GM10847 (cell line): Measurements from ENCODE around the gene SLC25A24.

Experiments
- POLR2A ChIP-seq: IDR thresholded peaks from 2 replicates; pipeline ENCODE4 v1.6.1; 2011; ENCODE audit not compliant: insufficient read length; ENCODE audit errors: extremely low read depth

Gene SLC25A24

DNA sequence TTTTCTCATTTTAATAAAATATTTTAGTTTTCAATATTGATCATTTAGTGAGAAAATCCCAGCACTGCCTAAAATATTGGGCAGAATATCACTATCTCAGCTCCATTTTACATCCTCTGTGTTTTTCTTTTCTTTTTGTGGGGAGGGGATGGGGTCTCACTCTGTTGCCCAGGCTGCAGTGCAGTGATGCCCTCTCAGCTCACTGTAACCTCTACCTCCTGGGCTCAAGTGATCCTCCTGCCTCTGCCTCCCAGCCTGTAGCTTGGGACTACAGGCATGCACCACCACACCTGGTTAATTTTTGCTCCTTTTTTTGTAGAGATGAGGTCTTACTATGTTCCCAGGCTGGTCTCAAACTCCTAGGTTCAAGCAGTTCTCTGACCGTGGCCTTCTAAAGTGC, 76.1 kb downstream of the SLC25A24 start:
- TF ChIP-seq POLR2A: no peak

DNA sequence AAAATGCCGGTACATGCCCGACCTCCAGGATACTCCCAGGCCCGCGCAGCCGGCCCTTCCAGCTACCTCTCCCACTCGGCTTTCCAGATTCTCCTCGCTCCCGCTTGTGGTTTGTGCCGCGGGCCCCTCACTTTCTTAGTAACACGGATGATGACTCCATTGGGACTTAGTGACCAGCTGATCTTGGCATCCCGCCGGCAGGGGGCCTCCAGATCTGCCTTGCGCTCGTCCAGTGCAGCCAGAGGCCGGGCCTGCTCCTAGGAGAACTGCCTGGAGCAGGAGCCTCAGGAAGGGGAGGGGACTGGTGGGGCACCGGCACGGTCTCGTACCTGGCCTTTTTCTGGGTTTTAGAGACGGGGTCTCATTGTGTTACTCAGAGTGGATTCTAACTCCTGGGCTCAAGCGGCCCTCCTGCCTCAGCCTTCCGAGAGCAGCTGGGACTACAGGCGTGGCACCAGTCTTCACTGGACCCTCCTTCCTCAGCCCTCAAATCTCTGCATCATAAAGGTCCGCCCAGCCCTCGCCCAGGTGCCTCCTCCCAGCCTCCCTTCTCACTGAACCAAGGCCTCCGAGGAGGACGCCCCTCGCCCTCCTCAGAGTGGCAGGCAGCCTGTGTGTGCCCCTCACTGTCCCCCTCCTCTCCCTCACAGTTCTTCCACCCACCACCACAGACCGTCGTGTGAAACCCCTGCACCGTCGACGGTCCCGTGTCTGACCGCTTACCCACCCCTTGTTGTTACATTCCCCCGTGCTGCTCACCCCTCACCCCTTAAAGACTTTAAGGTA, 78.6 kb downstream of the SLC25A24 start:
- TF ChIP-seq POLR2A: no peak

DNA sequence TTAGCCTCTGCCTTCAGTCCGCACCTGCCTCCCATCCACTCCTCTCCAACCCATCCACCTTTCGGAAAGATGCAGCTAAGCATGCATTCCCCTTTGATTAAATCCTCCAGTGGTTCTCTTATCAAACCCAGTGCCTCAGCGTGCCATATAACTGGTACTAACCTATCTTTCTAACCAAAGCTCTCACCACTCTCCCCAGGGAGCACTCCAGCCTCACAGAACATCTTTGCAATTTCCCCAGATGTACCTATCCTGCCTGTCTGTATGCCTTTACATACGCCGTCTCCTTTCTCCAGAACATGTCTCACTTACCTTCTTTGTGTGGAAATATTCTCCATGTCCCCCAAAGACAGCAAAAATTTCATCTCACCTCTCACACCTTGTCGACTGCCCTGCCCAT, 80.0 kb downstream of the SLC25A24 start:
- TF ChIP-seq POLR2A: no peak

DNA sequence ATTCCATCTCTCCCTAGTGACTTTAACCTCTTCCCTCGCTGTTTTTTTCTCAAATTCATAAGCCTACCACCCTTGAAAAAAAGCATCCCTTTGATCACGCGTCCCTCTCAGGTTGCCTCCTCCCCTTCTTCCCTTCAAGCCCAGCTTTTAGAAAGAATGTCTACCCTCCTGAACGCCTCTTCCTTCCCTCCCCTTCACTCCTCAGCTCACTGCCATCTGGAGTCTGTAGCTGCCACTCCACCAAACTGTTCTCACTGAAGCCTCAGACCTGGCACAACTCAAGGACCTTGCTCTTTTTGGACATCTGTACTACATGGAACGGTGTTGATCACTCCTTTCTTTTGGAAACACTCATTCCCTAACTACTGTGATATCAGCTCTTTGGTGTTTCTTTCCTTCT, 80.6 kb downstream of the SLC25A24 start:
- TF ChIP-seq POLR2A: no peak

DNA sequence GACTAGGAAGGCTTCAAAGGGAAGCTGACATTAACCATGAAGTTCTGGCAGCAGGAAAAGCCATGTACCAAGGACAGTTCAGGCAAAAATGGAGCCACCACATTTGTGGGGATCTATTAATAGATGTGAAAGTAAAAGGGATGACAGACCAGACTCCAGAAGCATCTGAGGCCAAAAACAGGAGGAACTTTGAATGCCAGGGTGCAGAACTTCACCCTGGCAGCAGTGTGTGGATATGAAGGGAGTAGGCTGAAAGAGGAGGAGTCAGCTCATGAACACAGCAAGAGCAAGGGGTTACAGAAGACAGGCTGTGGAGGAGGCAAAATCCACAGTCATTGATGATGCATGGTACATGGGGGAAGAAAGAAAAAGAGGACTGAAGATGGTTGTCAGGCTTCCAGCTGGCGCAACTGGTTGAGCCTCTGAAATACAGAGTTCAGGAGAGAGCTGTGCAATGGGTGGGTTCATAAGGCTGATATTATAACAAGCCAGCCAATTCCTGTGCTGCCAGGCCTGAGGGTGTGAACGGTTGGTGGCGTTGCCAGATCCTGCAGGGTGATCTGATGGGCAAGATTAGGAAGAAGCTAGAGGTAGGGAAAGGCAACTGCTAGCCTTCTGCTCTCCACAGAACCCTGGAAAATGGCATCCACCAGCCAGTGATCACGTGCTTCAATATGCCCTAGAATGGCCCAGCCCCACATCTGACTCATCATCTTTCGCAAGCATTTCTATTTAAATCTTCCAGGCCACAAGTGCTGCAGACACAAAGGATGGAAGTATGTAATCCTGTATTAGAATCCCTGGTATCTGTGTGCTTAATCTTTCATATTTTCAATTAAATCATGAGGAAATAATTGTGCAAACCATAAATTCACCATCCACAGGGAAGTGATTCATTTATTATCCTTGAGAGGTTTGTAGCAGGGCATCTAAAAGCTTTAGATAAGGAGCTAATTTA, 81.9 kb downstream of the SLC25A24 start:
- no peak for TF ChIP-seq POLR2A

DNA sequence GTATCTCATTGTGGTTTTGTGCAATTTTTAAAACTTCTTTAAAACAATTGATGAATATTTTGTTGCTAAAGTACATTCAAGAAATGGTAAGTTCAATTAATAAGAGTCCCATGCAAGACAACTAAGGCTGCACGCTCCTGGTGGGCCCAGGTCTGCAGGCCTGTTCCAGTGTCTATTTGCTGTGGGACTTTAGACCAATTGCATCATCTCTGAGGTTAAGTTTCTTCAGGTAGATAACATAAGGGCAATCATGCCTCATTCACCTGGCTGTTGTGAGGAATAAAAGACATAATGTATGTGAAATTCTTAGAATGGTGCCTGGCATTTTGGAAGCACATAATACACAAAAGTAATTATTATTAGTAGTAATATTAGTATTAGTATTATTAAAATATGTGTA, 82.9 kb downstream of the SLC25A24 start:
- TF ChIP-seq POLR2A: no peak

DNA sequence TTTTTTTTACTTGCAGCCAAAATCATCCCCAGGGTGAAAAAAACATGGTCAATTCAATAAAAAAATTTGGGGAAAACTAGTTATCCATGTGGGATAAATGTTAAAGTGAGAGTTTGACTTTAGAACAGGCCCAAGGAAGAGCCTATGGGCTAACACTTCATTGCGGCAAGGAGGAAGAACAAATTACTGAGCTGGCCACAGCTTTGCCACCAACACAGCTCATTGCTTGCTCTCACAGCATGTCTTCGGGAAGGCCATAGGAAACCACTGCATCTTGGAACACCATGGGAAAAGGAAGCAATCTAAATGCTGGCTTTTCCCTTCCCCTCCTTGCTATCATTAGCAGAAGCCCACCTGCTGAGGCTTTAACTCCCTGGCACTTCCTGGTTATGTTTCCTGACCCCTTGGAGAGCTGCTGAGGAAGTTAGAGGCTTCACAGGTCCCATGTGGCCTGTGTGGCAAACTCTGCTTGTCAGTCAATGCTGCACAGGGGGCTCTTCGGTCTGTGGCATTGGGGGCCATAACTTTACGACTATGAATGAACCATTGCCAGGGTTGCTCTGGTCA, 86.0 kb downstream of the SLC25A24 start:
- TF ChIP-seq POLR2A: no peak

DNA sequence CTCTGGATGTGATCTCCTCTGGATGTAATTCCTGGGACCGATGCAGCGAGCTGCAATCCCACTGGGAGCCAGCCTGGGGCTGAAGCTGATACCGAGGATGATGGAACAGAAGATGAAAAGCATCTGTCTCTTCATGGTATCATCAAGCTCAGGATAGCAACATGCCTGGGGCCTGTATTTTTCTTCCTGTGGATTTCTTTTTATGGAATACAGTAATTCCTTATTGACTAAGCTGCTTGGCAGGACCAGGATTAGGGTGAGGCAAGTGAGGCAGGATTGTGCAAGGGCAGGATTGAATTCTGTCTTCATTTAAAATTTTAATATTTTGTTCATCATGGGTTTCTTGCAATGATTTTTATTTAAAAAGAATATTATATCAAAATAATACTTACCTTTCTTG, 86.6 kb downstream of the SLC25A24 start:
- no peak for TF ChIP-seq POLR2A

DNA sequence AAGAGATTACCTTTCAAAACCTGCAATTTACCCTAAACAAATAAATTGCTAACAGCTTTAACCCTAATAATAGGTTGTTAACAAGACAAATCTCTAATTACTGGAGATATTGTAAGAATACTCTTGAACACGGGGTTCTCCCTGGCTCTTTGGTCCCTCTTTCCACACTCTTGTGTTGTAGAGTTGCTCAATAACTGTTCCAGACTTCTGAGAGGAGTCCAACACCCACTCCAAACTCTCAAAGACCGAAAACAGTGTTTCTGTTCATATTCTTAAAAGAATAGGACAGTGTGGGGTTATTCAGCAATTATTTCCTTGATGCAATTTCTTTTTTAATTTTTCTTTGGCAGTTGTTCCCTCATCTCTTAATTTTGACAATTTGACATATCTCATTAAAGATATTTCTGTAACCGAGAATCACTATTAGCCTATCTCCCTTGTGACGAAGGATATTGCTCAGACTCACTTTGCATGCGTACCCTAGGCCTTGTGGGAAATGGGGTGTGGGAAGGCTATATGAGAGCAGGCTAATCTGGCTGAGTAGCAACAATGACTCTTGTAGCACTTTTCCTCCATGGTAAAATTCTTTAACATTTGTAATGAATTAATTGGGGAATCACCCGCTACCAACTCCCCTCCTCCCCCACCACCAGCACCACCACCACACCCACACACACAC, 90.7 kb downstream of the SLC25A24 start:
- TF ChIP-seq POLR2A: no peak

DNA sequence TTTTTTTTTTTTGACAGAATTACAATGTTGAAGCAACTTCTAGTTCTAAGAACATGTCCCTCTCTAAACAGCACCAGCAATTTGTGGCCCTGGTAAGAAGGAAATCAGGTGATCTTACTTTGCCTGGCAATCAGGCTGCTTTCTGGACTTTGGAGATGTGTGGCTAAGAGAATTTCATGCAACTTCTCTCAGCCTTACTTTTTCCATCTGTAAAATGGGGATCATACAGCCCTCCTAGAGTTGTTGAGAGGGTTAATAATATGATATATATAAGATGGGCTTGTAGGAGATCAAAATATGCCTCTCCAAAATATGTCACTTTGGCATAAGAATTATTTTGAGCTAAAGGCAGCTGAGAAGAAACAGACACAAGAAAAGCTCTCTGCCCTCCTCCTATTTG, 92.0 kb downstream of the SLC25A24 start:
- no peak for TF ChIP-seq POLR2A

DNA sequence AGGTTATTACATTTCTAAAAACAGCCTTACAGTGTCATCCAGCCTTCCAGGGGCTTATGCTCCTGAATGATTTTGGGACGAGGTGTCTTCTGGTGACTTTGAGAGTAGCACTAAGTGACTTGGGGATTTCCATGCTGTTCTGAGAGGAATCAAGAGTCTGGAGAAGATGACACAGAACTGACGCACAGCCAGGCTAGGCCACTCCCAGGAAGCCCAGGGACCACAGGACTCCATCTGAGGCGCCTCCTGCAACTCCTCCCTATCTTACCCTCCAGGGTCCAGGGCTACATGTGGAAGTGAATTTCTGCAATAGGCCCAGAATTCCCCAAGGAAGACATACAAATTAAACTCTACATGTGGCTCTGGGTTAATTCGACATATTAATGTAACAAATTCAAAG, 92.5 kb downstream of the SLC25A24 start:
- TF ChIP-seq POLR2A: no peak

DNA sequence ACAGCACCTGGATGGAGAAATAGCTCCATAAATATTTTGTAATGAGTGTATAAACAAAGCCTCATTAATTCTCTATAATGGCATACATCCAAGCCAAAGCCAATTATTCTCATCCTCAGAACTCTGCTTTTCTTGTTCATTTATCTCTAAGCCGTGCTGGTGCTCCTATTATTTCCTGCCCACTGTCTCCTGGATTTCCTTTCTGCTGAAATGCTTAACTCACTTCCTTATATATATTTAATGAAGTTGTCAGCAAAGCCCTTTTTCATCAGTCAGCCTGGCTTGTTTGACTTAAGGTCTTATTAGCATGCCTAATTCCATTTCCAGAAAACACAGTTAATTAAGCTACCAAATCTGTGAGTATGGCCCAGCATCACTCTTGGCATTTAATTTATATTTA, 93.4 kb downstream of the SLC25A24 start:
- no peak for TF ChIP-seq POLR2A

DNA sequence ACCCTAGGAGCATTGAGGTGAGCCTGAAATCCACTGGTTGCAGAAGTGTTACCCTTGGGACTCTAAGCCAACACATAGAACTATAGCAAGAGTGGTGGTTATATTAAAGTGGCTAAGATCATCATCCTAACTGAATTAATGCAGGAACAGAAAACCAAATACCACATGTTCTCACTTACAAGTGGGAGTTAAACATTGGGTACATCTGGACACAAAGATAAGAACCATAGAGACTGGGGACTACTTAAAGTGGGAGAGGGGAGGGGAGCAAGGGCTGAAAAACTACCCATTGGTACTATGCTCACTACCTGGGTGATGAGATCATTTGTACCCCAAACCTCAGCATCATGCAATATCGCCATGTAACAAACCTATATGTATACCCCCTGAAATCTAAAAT, 100.0 kb downstream of the SLC25A24 start:
- TF ChIP-seq POLR2A: no peak

DNA sequence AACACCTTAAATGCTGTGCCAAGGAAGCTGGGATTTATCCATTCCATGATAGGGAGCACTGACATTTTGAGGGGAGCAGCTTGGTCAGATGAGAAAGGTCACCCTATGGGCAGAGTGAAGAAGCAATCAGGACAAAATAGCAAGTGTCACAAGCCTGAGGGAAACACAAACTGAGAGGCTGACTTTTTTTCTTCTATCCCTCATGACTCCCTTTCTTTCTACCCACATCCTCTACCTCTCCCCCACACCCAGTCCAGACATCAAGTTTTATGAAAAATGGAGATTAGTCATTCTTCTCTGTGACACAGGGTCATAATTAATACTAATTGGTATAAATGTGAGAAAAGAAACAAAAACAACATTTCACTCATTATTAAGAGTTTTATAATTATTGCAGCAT, 103.1 kb downstream of the SLC25A24 start:
- TF ChIP-seq POLR2A: no peak

DNA sequence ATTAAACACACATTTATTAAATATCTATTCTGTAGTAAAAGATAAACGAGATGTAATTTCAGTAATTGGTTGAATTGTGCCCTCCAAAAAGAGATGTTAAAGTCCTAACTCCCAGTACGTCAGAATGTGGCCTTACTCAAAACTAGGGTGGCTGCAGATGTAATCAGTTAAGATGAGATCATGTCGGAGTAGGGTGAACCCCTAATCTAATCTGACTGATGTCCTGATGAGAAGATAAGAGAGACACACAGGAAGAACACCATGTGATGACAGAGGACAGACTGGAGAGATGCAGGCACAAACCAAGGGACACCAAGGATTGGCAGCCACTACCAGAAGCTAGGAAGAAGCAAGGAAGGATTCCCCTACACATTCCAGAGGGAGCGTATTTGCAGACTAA, 104.1 kb downstream of the SLC25A24 start:
- TF ChIP-seq POLR2A: no peak

DNA sequence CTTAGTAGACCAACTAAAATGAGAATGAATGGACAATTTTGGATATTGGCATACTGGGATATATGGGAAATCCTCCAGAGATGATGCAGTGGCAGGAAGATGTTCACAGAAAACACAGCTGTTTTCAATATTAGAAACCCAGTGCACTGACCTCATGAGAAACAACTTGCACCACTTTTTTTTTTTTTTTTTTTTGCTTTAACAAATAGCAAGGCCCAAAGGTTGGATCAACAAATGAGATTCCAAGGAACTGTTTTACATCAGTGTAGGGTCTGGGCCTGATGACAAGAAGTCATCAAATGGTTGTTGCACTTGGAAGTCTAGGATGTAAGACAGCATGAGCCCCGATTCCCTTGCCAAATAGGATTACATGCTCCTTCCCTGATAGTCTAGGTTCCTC, 110.7 kb downstream of the SLC25A24 start:
- no peak for TF ChIP-seq POLR2A

DNA sequence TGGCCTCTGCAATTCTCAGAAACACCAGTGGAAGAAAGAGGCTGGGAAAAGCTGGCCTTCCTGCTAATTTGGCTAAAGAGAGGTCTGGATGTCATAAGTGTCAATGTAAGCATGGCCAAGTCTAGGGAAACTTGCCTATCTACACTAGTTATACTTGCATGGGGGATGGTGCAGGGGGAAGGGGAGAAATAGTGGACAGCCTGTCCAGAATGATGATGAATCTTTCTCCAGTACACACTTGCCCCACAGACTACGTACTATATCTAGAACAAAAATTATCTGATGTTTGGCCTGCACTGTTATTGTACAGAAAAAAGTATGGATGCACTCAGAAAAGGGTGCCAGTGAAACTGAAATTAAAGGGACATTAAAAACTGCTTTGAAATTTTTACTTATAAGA, 114.5 kb downstream of the SLC25A24 start:
- TF ChIP-seq POLR2A: no peak
